ENCODE data around the gene FBLN2. TPM values are rescaled to one million over a fixed set of nuclear protein-coding genes. Genes with fewer than 3 reads are reported as not detected.
A peak's percentile ranks its signal among the peaks of the same experiment; 100 is the strongest.

Gene FBLN2
- total RNA-seq, 1 donor from 2014 or later = 32.9 TPM

- no peak overlapping the region for H3K27ac ChIP-seq
- ATAC-seq (no peak), DNase-seq (no peak)
- H3K27me3 ChIP-seq = peaks cover 18% of the 10 kb centered on the region
- H3K4me3 ChIP-seq = no peak overlapping the region
- H3K9me3 ChIP-seq = no peaks in the 10 kb centered on the region
- H3K36me3 ChIP-seq = no peaks in the 10 kb centered on the region
- H3K4me1 ChIP-seq = peaks cover 10% of the 10 kb centered on the region
- intact Hi-C loops (cut with DNase I) = loop anchor here (5.0 kb wide), 1 partner anchor 147 kb away; no protein-coding TSS in a partner anchor
- TF ChIP-seq, protein P1, sequence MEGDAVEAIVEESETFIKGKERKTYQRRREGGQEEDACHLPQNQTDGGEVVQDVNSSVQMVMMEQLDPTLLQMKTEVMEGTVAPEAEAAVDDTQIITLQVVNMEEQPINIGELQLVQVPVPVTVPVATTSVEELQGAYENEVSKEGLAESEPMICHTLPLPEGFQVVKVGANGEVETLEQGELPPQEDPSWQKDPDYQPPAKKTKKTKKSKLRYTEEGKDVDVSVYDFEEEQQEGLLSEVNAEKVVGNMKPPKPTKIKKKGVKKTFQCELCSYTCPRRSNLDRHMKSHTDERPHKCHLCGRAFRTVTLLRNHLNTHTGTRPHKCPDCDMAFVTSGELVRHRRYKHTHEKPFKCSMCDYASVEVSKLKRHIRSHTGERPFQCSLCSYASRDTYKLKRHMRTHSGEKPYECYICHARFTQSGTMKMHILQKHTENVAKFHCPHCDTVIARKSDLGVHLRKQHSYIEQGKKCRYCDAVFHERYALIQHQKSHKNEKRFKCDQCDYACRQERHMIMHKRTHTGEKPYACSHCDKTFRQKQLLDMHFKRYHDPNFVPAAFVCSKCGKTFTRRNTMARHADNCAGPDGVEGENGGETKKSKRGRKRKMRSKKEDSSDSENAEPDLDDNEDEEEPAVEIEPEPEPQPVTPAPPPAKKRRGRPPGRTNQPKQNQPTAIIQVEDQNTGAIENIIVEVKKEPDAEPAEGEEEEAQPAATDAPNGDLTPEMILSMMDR (IDR thresholded peaks at IDR 0.05) = no peak
Measured at GRCh38 chr3:13644341-13645117, 95.6 kb downstream of the FBLN2 start.

GRCh38 chr3:13645801-13646637, 97.1 kb downstream of the FBLN2 start:
- TF ChIP-seq, protein P1 (IDR thresholded peaks at IDR 0.05) = no peak
- H3K9me3 ChIP-seq = no peaks in the 10 kb centered on the region
- no peak overlapping the region for H3K4me3 ChIP-seq
- DNase-seq (no peak), ATAC-seq (no peak)
- peaks cover 10% of the 10 kb centered on the region for H3K4me1 ChIP-seq
- H3K27ac ChIP-seq = no peak overlapping the region
- no peaks in the 10 kb centered on the region for H3K36me3 ChIP-seq
- intact Hi-C loops (cut with DNase I) = loop anchor here (5.0 kb wide), 1 partner anchor 149 kb away; no protein-coding TSS in a partner anchor
- H3K27me3 ChIP-seq = peaks cover 18% of the 10 kb centered on the region

GRCh38 chr3:13647298-13648059, 98.6 kb downstream of the FBLN2 start:
- DNase-seq (no peak), ATAC-seq (peak; percentile 5)
- Histone ChIP-seq H3K27ac (no peak overlapping the region), H3K4me1 (peaks cover 10% of the 10 kb centered on the region), H3K9me3 (no peaks in the 10 kb centered on the region), H3K36me3 (no peaks in the 10 kb centered on the region), H3K4me3 (no peak overlapping the region), H3K27me3 (peaks cover 18% of the 10 kb centered on the region)
- intact Hi-C loops (cut with DNase I) = loop anchor here (5.0 kb wide), 1 partner anchor 150 kb away; no protein-coding TSS in a partner anchor
- TF ChIP-seq, protein P1 (IDR thresholded peaks at IDR 0.05) = no peak

DNA sequence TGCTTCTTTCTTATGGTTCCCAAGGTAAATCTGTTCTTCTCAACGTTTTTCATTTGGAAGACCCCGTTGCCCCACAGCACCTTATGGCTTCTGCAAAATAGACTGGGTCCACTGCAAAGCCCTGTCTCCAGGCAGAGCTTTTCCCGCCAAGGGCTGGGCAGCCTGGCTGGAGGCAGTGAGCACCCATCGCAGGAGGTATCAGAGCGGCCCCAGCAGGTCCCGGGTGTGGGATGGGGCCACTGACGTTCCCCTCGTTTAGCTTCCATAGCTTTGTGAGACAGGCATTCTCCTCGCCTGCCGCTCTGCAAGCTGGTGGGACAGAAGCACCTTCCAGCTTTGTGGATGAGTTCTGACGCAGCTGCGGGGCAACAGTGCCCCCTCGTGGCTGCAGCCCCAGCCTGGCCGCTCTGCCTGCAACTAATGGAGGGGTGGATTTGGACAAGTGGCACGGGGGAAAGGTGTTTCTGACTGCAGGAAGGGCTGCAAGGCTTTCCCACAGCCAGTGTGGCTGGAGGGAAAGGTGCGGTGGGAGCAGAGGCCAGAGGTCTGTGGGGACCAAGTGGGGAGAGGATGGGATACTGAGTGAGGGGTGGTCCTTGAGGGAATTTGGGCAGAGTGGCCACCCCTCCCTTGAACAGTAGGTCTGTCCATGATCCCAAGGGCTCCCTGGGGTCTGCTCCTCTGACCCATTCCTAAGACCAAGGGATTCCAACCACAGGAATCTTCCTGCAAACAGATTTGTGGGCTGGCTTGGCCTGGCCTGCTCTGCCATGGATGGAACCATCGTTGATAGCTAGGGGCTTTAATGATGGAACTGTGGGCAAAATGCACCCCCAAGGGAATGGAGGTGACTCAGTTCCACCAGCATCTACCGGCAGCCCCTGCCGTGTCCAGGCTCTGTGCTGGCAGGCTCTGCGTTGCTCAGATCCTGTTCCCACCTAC, 99.4 kb downstream of the FBLN2 start:
- peaks cover 10% of the 10 kb centered on the region for H3K4me1 ChIP-seq
- ATAC-seq (peak; percentile 82), DNase-seq (peak; percentile 89)
- peaks cover 18% of the 10 kb centered on the region for H3K27me3 ChIP-seq
- TF ChIP-seq, protein P1 (IDR thresholded peaks at IDR 0.05) = peak; percentile 97
- H3K9me3 ChIP-seq = no peaks in the 10 kb centered on the region
- H3K4me3 ChIP-seq = no peak overlapping the region
- no peak overlapping the region for H3K27ac ChIP-seq
- intact Hi-C loops (cut with DNase I) = loop anchor here (5.0 kb wide), 1 partner anchor 151 kb away; no protein-coding TSS in a partner anchor
- no peaks in the 10 kb centered on the region for H3K36me3 ChIP-seq

Data from upper lobe of right lung (tissue), 1 donor.